ENCODE data around the gene AEBP1.

AEBP1 gene

DNA sequence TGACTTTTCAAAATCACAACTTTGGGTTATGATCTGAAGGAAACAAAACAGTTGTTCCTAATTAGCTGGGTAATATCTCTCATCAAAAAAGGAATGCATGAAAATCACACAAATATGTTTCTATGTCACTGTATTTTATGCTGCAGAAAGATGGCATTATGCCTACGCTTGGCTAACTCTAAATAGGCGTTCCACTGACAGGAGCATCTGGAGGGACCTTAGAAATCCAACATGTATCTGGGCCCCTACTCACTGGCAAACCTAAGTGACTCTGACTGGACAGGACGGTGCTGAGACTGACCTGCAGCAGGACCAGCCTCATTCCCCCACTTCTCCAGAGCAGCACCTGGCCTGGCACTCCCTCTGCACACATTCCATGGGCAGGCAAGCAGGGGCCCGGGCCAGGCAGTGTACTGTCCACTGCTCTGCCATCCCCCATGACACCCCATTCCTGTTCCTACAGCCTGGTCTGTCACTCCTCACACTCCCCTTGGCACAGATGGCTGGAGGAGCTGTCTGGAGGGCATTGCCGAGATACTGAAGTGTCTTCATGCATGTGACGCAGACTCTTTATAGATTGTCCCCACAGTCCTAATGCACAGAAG, 39.6 kb downstream of the AEBP1 start:
- H3K4me3 Mint-ChIP-seq = peak overlapping the region in 2 of 3 experiments; percentile 50 to 65
- no peak for TF ChIP-seq CTCF (IDR thresholded peaks at IDR 0.05; ENCODE audit: unreplicated experiment in 3 of 3)
- H3K27ac Mint-ChIP-seq = peak overlapping the region in 2 of 3 experiments; percentile 8 to 82
- H3K9me3 Mint-ChIP-seq = no peaks in the 10 kb centered on the region
- peaks cover 30% of the 10 kb centered on the region for H3K4me1 Mint-ChIP-seq
- H3K27me3 Mint-ChIP-seq (ENCODE audit: low read depth) = peaks cover 39% of the 10 kb centered on the region
- H3K36me3 Mint-ChIP-seq (ENCODE audit: low read depth) = no peaks in the 10 kb centered on the region

- Mint-ChIP-seq H3K4me3 (peak overlapping the region in 1 of 3 experiments; percentile 50), H3K27ac (no peak overlapping the region), H3K36me3 (ENCODE audit: low read depth) (no peaks in the 10 kb centered on the region), H3K4me1 (peaks cover 34% of the 10 kb centered on the region), H3K9me3 (no peaks in the 10 kb centered on the region), H3K27me3 (ENCODE audit: low read depth) (peaks cover 43% of the 10 kb centered on the region)
- TF ChIP-seq CTCF (IDR thresholded peaks at IDR 0.05; ENCODE audit: unreplicated experiment in 3 of 3) = no peak
These were observed 40.4 kb downstream of the AEBP1 start for GRCh38 chr7:44144426-44144967.

DNA sequence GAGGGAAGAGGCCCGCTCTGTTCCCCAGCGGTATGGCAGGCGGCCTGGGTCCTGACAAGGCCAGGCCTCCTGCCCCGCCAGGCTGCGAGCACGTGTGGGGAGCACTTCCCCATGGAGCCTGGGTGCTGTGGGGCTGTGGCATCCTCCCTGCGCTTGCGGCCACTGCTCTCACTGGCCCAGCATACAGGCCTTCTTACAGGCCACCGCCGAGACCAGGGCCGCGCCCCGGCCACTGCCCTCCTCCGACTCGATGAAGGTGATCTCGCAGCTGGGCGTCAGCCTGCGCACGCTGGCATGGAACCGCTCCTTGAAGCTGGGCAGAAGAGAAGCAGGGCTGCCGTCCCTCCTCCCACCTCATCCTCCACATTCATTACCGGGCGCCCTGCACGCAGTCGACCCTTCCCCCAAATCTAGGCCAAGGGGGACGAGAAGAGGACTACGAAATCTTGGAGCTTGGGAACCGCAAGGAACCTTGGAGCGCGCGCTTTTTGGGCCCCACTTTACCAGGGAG, 40.9 kb downstream of the AEBP1 start:
- Mint-ChIP-seq H3K36me3 (ENCODE audit: low read depth) (no peaks in the 10 kb centered on the region), H3K27me3 (ENCODE audit: low read depth) (peaks cover 43% of the 10 kb centered on the region), H3K4me1 (peaks cover 39% of the 10 kb centered on the region), H3K4me3 (peak overlapping the region; percentile 55 to 66 (median 63)), H3K27ac (no peak overlapping the region), H3K9me3 (no peaks in the 10 kb centered on the region)
- TF ChIP-seq CTCF (IDR thresholded peaks at IDR 0.05; ENCODE audit: unreplicated experiment in 3 of 3) = no peak

DNA sequence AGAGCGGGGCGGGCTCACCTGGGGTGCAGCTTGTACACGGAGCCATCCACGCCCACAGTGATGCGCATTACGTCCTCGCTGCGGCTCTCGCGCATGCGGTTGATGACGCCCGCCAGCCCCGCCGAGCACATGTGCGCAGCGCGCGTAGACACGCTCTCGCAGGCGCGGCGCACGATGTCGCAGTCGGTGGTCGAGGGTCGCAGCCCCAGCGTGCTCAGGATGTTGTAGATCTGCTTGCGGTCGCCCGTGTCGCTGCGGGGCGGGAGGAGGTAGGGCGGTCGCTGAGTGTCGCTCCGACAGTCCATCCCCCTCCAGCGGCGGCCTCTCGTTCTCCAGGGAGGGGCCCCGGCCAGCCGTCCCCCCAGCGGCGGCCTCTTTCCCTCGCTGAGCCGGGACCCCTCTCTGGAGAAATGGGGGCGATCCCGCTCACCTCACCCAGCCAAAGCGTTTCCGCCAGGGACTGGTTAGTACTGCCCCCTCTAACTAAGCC, 41.4 kb downstream of the AEBP1 start:
- peaks cover 44% of the 10 kb centered on the region for H3K4me1 Mint-ChIP-seq
- H3K9me3 Mint-ChIP-seq = no peaks in the 10 kb centered on the region
- no peak for TF ChIP-seq CTCF (IDR thresholded peaks at IDR 0.05; ENCODE audit: unreplicated experiment in 3 of 3)
- peaks cover 43% of the 10 kb centered on the region for H3K27me3 Mint-ChIP-seq (ENCODE audit: low read depth)
- no peak overlapping the region for H3K27ac Mint-ChIP-seq
- H3K36me3 Mint-ChIP-seq (ENCODE audit: low read depth) = no peaks in the 10 kb centered on the region
- peak overlapping the region; percentile 63 to 73 (median 66) for H3K4me3 Mint-ChIP-seq

DNA sequence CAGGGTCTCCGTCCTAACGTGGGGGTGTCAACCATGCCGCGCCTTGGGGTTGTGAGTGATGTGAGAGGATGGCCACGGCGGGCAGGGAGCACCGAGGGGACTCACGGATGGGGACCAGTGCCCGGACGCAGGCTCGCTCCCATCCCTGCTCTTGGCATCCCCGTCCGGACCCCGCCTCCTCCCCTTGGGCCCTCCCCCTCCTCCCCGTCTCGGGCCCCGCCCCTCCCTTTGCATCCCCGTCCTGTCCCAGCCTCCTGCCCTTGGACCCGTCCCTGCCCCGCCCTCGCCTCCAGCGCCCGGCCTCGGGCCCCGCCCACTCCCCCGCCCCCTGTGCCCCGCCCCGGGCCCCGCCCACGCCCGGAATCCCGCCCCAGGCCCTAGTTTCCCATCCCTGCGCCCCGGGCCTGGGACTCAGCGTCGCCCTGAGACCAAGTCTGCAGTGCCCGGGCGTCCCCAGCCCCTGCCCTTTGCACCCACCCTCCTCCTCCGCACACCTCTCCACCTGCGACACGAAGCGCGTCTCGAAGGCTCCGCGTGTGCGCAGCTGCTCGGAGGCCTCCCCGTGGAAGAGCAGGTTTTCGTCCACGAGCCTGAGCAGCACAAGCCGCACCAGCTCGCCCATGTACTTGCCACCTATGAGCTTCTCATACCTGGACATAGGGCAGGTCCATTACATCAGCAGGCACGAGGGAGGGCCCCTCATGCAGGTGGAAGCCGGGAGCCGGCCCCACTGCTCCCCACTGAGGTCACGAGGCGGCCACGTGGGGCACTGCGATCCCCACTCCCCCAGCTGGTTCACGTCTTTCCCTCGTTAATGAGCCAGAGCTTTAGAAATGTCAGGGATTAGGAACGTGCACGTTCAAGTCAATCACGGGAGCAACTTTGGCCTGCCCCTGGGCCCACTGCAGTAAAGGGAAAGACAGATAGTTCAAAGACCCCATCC, 42.1 kb downstream of the AEBP1 start:
- peaks cover 51% of the 10 kb centered on the region for H3K4me1 Mint-ChIP-seq
- peaks cover 48% of the 10 kb centered on the region for H3K27me3 Mint-ChIP-seq (ENCODE audit: low read depth)
- no peaks in the 10 kb centered on the region for H3K36me3 Mint-ChIP-seq (ENCODE audit: low read depth)
- no peaks in the 10 kb centered on the region for H3K9me3 Mint-ChIP-seq
- peak overlapping the region; percentile 63 to 73 (median 66) for H3K4me3 Mint-ChIP-seq
- TF ChIP-seq CTCF (IDR thresholded peaks at IDR 0.05; ENCODE audit: unreplicated experiment in 3 of 3) = no peak
- peak overlapping the region; percentile 14 to 48 (median 42) for H3K27ac Mint-ChIP-seq
